NCI-H1436 (cell line): ENCODE measurements around the gene PLCH1.

Experiments used
- DNase-seq: peaks from one replicate; lab custom pipeline; 2025; lab: John Stamatoyannopoulos, UW

Gene PLCH1

DNA sequence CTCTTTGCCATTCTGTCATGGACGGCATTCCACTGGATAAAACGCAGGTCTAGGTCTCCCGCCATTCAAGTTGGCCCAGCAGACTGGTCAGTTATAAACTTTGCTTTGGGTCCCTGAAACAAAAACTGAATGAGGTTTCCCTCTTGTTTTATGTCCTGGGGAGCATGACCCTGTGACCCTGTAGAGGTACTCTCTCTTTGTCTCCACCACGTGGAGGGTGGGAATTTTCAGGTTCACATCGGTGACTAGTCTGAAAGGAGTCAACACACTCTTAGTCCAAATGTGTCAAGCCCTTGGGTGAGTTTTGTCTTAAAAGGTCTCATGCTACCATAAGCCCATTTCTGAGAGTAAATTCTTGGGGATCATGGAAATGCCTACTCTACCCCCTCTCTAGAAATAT lies 139.9 kb downstream of the PLCH1 start:
- no peak for DNase-seq

DNA sequence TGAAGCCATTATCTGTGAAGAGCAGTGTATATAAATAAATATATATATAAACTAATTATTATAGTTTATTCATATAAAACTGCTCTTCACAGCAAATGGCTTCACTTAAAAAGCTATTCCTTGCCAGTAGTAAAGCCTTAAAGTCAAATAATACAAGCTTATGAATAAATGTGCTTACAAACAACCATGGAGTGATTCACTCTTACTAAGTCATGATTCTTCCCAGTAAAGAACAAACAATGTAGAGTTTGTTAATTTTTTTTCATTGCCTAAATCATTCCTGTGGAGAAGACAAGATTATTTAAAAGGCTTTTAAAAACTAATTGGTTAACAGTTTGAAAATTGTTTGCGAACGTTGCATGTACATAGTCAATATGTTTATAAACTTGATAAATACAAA lies 140.7 kb downstream of the PLCH1 start:
- no peak for DNase-seq

DNA sequence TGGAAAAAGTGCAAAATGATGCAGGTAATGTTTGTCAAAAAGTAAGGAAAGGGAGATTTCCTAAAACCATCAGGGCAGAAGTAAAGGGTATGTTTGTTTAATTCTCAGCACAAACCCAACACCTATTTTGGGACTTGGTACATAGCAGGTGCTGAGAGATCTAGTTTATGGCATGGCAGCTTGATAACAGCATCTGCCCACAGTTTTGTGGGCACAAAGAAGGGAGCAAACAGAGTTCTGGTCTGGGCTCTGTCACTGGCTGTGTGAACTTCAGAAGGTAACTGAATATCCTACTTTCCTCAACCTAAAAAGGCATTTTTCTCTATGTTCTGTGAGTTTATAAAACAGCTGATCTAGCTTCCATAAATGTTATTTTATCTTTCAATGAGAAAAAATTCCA lies 141.6 kb downstream of the PLCH1 start:
- no peak for DNase-seq

DNA sequence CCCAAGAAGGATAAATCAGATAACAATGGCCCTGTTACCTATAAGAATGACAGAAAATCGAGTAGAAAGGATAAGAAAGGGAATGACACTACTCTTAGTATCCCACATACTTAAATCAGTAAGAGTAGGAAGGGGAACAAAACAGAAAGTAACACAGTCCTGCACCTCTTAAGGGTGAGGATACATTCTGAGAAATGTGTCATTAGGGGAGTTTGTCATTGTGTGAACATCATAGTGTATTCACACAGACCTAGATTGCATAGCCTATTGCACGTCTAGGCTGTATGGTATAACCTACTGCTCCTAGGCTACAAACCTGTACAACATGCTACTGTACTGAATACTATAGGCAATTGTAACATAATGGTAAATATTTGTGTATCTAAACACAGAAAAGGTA lies 142.6 kb downstream of the PLCH1 start:
- no peak for DNase-seq

DNA sequence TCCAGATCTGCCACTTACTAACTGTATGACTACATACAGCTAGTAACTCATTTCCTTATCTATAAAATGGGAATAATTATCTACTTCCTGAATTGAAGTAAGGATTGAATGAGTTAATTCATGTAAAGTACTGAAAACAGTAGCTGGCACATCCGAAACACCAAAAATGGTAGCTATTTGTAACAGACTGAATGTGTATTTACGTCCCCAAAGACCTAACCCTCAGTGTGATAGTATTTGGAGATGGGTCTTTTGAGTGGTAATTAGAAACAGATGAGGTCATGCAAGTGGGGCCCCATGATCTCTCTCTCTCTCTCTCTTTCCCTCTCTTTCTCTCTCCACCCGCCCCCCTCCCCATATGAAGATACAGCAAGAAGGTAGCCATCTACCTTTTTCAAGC lies 146.2 kb downstream of the PLCH1 start:
- no peak for DNase-seq

DNA sequence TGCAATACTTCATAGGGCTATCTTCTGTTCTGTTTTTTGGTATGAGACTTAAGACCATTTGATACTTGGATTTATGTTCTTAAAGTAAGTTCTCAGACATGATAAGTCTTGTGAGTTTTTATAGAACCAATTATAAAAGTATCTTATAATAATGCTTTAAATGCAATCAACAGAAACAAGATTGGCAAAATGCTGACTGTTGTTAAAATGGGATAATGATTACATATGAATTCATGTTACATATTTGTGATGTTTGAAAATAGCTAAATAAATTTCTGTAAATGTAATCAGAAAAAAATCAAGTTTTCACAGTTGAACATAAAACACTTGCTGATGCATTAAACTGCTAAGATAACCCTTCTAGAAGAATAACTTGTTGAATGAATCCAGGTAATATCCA lies 148.3 kb downstream of the PLCH1 start:
- no peak for DNase-seq

DNA sequence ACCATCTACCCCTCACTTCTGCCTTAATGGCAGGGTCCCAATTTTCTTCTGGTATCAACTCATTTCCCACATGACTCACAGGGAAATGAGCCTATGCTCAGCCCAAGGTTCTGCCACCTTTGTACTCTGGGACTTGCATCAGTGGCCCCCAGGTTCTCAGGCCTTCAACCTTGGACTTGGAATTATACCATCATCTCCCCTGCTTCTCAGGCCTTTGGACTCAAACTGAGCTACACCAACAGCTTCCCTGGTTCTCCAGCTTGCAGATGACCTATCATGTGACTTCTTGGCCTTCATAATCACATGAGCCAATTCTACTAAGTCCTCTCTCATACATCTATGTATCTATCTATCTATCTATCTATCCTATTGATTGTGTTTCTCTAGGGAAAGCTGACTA lies 149.5 kb downstream of the PLCH1 start:
- no peak for DNase-seq

DNA sequence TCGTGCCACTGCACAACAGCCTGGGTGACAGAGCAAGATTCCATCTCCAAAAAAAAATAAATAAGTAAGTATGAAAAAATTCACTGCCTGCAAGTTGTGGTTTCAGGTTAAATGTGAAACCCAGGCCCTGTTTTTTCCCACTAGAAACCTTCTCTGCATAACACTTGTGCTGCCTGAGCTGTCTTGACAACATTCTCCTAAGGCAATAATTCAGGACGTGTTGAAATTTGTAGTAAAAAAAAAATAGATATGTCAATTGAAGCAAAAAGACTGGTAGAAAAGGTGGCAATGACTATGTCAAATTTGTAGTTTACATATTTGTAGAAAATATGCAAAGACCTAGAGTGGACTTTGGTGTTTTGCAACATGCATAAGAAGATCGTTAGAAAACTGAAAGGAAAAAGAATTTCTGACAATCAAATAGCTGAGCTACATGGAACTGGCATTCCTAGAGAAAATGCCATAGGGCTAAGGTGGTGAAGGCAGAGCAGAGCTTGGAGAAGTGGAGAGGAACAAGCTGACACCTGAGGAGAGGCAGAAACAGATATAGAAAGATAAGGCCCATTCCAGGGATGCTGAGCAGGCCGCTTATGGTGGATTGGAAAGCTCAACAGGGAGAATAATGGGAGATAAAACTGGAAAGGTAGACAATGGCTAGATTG lies 150.2 kb downstream of the PLCH1 start:
- DNase-seq, result no peak

DNA sequence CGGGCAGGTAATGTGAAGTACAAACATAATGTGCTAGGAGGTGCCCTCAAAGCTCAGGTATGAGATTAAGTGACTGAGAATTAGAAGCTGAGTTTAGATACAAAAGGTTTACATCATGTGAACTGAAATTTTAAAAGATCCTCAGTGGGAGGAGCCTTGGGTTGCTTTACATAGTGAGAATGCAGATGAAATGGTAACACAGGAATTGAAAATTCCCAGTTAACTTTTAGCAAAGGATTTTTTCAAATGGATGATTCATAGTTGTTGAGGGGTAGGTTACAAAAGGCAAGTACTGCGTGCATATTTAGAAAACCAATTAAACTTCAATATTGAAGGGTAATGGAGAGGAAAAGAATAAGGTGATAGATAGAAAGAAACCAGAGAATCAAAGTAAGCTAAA lies 157.3 kb downstream of the PLCH1 start:
- no peak for DNase-seq

DNA sequence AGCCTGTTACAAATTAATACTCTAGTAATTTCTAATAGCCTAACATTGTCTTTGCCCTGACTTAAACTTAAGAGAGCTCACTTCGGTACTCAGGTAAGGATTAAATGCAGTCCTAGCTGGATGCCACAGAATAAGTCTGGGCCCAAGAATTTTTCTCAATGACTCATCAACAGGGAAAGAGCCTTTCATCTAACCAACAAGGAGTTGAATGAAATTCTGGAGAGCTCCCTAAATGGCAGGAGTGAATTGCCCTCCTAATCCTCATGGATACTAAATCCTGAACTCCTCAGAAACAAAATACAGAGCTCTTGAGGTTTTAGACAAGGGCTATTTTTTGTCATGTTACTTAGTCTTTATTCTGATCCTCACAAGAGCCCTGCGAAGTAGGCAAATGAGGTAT lies 159.5 kb downstream of the PLCH1 start:
- DNase-seq, result no peak

DNA sequence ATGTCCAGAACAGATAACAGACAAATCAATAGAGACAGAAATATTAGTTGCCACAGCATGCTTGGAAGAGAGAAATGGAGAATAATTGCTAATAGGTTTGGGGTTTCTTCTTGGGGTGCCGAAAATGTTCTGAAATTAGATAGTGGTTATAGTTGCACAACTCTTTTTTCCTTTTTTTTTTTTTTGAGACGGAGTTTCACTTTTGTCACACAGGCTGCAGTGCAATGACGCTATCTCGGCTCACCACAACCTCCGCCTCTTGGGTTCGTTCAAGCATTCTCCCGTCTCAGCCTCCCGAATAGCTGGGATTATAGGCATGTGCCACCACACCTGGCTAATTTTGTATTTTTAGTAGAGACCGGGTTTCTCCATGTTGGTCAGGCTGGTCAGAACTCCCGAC lies 163.3 kb downstream of the PLCH1 start:
- DNase-seq, result no peak

DNA sequence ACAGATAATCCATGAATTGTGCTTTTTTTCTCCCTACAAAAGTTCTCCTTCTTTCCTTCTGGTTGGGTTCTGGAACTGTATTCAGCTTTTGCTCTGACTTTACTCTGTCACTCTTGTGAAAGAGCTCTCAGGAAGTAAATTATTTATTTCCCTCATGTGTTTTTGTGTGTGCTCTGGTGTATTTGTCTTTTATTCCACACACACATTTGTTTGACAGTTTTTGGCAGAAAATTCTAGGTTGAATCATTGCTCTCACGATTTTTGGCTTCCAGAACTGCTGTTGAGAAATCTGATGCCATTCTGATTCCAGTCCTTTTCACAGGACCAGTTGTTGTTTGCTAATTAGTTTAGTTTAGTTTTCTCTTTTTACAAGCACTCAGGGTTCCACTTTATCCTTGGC lies 172.8 kb downstream of the PLCH1 start:
- no peak for DNase-seq

DNA sequence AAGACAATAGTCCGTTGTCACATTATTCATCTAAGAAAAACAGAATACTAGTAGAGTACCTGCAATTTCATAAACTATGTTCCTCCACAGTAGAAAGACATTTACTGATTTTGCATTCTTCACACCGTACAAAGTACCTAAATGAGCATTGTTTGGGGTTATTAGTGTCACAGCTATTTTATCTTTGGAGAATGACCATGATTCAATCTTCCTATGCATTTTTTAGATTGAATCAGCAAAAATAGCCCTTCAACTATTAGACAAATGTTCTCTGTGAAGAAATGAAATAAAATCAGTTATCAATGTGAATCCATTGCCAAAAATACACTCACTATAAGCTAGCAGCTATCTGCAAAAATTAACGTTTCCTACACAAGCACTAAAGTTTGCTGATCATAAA lies 176.6 kb downstream of the PLCH1 start:
- DNase-seq, result no peak

DNA sequence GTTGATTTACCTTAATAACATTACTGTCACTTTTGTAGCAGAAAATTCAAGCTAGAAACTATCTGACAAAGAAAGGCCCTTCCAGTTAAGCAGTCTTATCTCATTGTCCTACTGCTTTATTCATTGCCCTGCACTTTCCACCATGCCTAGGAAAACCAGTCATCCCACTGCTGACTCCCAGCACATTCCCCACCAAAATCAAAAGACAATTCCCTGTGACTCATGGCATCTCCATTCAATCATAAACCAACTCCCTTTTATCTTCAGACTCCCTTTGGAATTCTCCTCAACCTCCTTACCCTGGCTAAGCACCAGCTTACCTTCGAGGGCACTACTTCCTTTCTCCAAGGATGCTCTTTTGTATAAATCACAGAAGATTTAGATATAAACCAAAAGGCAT lies 184.3 kb downstream of the PLCH1 start:
- no peak for DNase-seq

DNA sequence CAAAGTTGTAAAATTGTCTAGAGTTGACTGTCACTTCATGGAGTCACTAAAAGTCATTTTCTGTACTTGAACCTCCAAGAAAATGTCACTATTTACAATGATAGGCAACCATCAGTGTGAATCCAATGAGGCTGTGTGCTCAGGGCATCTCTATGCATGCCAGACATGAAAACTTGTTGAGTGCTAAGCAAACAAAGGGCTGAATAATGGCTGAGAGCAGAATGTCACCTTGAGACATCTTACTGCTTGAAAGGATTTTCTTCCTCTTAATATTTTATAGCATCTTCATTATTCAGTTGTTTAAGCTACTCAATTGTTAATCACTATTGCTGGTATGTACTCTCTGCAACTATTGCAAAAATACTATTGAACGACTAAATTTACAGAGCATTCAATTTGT lies 184.7 kb downstream of the PLCH1 start:
- no peak for DNase-seq

DNA sequence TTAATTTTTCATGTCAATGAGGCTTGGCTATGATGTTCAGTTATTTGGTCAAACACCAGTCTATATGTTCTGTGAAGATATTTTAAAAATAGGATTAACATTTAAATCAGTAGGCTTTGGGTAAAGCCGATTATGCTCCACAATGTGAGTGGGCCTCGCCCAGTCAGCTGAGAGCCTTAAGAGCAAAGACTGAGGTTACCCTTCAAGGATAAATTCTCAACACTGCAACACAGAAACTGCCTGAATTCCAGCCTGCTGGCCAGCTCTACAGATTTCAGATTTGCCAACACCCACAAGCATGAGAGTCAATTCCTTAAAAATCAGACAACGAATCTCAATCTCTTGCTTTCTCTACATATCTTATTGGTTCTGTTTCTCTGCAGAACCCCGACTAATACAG lies 188.3 kb downstream of the PLCH1 start:
- no peak for DNase-seq

DNA sequence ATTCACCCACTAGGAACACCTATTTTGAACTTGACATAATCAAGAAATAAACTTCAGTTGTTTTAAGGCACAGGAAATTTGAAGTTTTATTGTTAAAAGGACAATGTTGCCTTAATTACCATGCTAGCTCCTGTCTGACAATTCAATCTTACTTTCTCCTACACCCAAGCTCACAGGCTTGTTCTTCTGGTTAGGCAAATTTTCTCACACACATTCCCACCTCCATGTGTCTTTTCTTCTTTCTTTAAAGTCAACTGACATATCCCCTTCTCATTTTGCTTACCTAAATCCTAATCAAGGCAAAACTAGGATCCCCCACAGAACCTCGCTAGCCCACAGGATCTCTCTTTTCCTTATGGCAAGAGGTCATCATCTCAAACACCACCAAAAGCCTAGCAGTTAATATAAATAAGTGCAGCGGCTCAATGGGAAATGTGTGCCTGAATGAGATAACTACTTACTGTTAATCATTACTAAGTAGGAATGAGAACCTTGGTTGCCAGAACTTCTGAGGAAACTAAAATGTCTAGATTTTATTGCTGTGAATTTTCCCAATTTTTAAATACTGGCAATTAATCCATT lies 189.3 kb downstream of the PLCH1 start:
- no peak for DNase-seq

DNA sequence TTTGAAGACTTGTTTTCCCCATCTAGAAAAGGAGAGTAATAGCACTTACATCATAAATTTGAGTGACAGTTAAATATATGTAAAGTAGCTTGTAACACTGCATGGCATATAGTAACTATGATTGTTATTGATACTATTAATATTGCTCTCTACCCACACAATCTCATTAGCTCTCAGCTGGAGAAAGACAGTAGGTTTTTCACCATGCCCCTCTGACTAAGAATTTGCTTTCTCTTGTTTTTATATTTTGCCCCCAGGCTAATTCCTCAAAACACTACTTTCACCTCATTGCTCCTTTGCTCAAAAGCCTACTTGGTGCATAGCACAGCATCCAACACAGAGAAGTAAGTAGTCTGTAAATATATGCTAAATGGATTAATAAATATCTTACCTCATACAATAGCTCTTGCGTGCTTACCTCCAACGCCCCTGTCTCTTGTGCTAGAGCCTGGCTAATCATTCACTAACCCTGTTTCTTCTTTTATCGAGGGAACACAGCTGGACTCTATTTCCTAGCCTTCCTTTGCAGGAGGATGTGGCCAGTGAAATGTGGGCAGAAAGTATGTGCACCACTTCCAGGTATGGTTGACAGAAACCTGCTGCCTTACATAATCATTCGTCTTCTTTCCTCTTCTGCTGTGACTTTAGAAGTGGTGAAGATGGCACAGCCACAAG lies 190.0 kb downstream of the PLCH1 start:
- no peak for DNase-seq

DNA sequence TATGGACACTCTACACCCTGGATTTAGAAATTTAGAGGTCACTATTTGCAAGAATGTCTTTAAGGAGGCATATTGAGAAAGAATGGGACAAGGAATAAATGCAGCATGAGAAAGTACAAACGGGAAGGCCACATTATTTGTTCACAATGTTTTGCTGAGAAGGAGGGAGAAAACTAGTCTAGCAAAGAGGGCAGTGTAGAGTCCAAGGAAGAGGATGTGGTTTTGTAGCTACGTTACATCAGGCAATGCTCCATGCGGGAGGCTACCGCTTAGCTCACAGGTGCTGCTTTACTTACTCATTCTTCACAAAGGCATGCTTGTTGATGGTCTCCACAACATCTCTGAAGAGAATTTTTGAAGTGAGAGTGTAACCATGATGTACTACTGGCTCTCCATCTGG lies 191.1 kb downstream of the PLCH1 start:
- no peak for DNase-seq

DNA sequence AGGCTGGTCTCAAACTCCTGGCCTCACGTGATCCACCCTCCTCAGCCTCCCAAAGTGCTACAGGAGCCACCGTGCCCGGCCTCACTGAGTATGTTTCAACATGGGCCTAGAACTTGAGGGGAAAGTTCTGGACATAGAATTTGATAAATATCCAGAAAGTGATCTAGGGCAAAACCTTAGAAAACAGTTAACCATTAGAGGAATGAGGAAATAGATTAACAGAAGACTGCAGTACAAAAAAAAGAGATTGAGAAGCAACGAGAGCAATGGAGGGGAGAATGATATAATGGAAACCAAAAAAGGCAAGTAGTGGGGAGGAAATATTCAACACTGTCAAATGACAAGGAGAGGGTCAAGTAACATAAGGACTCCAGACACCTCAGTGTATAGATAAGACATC lies 191.5 kb downstream of the PLCH1 start:
- DNase-seq, result no peak

DNA sequence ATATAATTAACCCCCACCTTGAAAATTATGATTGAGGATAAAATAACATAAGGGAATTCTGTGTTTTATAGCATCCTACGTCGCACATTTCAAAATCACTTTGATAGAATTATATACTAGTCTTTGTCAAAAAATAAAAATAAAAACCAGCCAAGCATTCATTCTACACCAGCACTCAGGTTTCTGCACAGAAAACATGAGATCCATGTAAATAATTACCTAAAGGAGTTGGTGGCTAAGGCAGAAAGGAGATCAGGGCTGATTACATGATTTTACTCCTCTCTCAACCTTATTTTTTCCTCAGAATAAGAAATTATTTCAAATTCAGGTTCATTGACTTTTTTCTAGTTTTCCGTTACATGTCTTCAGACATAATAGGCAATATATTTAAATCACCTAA lies 194.5 kb downstream of the PLCH1 start:
- DNase-seq, result no peak

DNA sequence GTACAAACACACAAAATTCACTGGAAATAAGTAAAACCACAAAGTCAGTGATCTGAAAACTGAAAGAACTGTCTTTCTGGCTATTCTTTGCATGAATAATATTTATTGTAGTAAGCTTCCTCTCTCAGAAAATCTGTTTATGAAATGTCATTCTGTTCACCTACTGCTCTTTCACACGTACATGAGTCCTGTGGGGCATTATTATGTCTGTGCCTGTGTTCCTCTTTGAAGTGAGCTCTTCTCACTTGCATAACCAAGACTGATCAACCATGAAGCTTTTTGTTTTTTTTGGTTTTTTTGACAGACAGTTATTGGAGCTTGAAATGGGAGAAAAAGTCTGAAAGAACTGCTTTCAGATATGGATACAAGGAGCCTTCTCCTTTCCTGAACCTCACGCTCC lies 195.8 kb downstream of the PLCH1 start:
- DNase-seq, result no peak

DNA sequence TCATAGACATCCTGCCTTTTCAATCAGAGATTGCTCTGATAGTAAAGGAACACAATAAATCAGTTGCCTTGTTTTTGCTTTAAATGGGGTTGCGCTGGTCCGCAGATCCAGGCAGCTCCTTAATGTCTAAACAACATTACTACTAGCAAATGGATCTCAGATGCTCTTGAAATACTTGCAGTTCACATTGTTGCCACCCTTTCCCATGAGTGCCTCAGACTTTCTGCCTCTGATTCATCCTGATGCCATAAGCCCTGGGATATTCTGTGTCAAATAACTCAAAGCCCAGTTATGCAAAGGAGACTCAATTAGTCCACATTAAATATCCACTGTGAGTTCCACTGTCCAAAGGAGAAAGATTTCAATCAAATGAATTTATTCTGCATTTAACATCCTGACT lies 196.7 kb downstream of the PLCH1 start:
- DNase-seq, result no peak

DNA sequence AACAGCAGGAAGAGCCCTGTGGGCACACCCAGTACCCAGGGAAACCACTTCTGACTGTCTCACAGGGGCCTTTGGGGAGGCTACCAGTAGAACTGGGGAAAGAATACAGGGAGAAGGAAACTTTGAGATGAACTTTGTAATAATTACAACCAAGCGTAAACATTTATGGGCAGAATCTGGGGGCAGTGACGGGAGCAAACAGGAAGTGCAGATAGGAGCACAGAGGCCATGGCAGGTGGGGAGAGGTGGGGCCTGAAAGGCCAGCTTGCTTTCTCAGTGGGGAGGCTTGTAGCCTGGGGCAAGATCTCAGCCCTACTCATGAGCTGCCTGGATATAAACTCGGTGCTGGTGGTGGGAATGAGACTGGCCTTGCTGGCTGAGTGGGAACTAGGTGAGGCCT lies 209.8 kb downstream of the PLCH1 start:
- DNase-seq, result no peak
